OCI-LY7 (cell line): ENCODE measurements around the gene WFS1.

Experiments
- EZH2phosphoT487 ChIP-seq: fragments of 200-600 bp; sonication (generic); IDR thresholded peaks from 2 replicates; pipeline ENCODE4 v1.6.1; 2018; ENCODE audit warnings: low read depth, borderline replicate concordance, mild to moderate bottlenecking, mixed run types, antibody characterized with exemption, low read length, moderate library complexity, mixed read lengths
- TF ChIP-seq, protein P1 (sequence below): fragments of 200-600 bp; sonication (generic); conservative IDR thresholded peaks from 2 replicates; pipeline ENCODE4 v1.5.1; 2014; ENCODE audit warnings: mild to moderate bottlenecking, antibody characterized with exemption, low read length, moderate library complexity, mixed read lengths

GRCh38 chr4:6293661-6294060 is 24.0 kb downstream of the WFS1 start:
- TF ChIP-seq, protein P1, sequence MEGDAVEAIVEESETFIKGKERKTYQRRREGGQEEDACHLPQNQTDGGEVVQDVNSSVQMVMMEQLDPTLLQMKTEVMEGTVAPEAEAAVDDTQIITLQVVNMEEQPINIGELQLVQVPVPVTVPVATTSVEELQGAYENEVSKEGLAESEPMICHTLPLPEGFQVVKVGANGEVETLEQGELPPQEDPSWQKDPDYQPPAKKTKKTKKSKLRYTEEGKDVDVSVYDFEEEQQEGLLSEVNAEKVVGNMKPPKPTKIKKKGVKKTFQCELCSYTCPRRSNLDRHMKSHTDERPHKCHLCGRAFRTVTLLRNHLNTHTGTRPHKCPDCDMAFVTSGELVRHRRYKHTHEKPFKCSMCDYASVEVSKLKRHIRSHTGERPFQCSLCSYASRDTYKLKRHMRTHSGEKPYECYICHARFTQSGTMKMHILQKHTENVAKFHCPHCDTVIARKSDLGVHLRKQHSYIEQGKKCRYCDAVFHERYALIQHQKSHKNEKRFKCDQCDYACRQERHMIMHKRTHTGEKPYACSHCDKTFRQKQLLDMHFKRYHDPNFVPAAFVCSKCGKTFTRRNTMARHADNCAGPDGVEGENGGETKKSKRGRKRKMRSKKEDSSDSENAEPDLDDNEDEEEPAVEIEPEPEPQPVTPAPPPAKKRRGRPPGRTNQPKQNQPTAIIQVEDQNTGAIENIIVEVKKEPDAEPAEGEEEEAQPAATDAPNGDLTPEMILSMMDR: no peak
- TF ChIP-seq EZH2phosphoT487: no peak
